MM.1S (cell line): ENCODE results near the gene WFDC12.

Experiments used
- DNase-seq: peaks from one replicate; pipeline ENCODE4 v3.0.0-alpha.2; 2015
- H2AFZ ChIP-seq: fragments of 300-600 bp; sonication (generic); 2 replicates; pipeline ENCODE4 v1.6.0; 2016; ENCODE audit warnings: antibody characterized with exemption, low read length
- H3F3A ChIP-seq: fragments of 300-600 bp; sonication (generic); 2 replicates; pipeline ENCODE4 v1.6.1; 2016; ENCODE audit warnings: mild to moderate bottlenecking, antibody characterized with exemption, low read length, moderate library complexity, mixed read lengths; ENCODE audit not compliant: insufficient read depth
- H3K27ac ChIP-seq: fragments of 300-600 bp; sonication (generic); 2 replicates; pipeline ENCODE4 v1.5.1; 2016; ENCODE audit warnings: mild to moderate bottlenecking, low read length
- H3K27me3 ChIP-seq: fragments of 300-600 bp; sonication (generic); replicated peaks from 2 replicates; pipeline ENCODE4 v1.6.0; 2016; ENCODE audit warnings: low read length; ENCODE audit not compliant: insufficient read depth
- H3K36me3 ChIP-seq: fragments of 300-600 bp; sonication (generic); replicated peaks from 2 replicates; pipeline ENCODE4 v1.6.1; 2016; ENCODE audit warnings: mild to moderate bottlenecking, low read length, mixed read lengths; ENCODE audit not compliant: insufficient read depth
- H3K4me1 ChIP-seq: fragments of 300-600 bp; sonication (generic); 2 replicates; pipeline ENCODE4 v1.6.1; 2016; ENCODE audit warnings: low read length, mixed read lengths
- H3K4me2 ChIP-seq: fragments of 300-600 bp; sonication (generic); 2 replicates; pipeline ENCODE4 v1.6.0; 2016; ENCODE audit warnings: low read depth, low read length
- H3K4me3 ChIP-seq: fragments of 300-600 bp; sonication (generic); 2 replicates; pipeline ENCODE4 v1.5.1; 2016; ENCODE audit warnings: low read length, mixed read lengths
- H3K79me2 ChIP-seq: fragments of 300-600 bp; sonication (generic); 2 replicates; pipeline ENCODE4 v1.6.1; 2016; ENCODE audit warnings: mixed run types, low read length, mixed read lengths
- H3K9ac ChIP-seq: fragments of 300-600 bp; sonication (generic); 2 replicates; pipeline ENCODE4 v1.6.1; 2016; ENCODE audit warnings: low read length, mixed read lengths
- H3K9me2 ChIP-seq: fragments of 300-600 bp; sonication (generic); replicated peaks from 2 replicates; pipeline ENCODE4 v1.6.1; 2016; ENCODE audit warnings: mild to moderate bottlenecking, low read length, mixed read lengths; ENCODE audit not compliant: insufficient read depth
- H3K9me3 ChIP-seq: fragments of 300-600 bp; sonication (generic); replicated peaks from 2 replicates; pipeline ENCODE4 v1.6.1; 2016; ENCODE audit warnings: mild to moderate bottlenecking, low read length, mixed read lengths; ENCODE audit not compliant: insufficient read depth
- H4K20me1 ChIP-seq: fragments of 300-600 bp; sonication (generic); 2 replicates; pipeline ENCODE4 v1.6.1; 2016; ENCODE audit warnings: mild to moderate bottlenecking, low read length, moderate library complexity, mixed read lengths; ENCODE audit not compliant: insufficient read depth
- CTCF ChIP-seq: fragments of 300-600 bp; sonication (generic); IDR thresholded peaks from 2 replicates; pipeline ENCODE4 v1.5.1; 2016; ENCODE audit warnings: antibody characterized with exemption, low read length, mixed read lengths
- EZH2 ChIP-seq: fragments of 300-600 bp; sonication (generic); optimal IDR thresholded peaks from 2 replicates; pipeline ENCODE3; 2017; ENCODE audit warnings: low read depth, mild to moderate bottlenecking, antibody characterized with exemption, low read length, mixed read lengths
- EZH2phosphoT487 ChIP-seq: fragments of 300-600 bp; sonication (generic); IDR thresholded peaks from 2 replicates; pipeline ENCODE4 v1.6.1; 2018; ENCODE audit warnings: antibody characterized with exemption, low read length

Gene WFDC12

GRCh38 chr20:45080867-45081624 is 43.2 kb downstream of the WFDC12 start:
- DNase-seq = no peak
- H3K4me2 ChIP-seq = no peak overlapping the region
- no peak overlapping the region for H3K27ac ChIP-seq
- H3K36me3 ChIP-seq = peaks cover 8% of the 10 kb centered on the region; the same call in 1 of the 2 replicates
- no peaks in the 10 kb centered on the region for H3K79me2 ChIP-seq
- peaks cover 5% of the 10 kb centered on the region; the same call in 1 of the 2 replicates for H4K20me1 ChIP-seq
- no peak overlapping the region for H2AFZ ChIP-seq
- no peak overlapping the region for H3K9ac ChIP-seq
- no peaks in the 10 kb centered on the region for H3F3A ChIP-seq
- H3K9me2 ChIP-seq = no peaks in the 10 kb centered on the region
- H3K4me3 ChIP-seq = no peak overlapping the region
- TF ChIP-seq EZH2 (no peak), CTCF (peak; percentile 43), EZH2phosphoT487 (no peak)
- no peaks in the 10 kb centered on the region for H3K27me3 ChIP-seq
- H3K9me3 ChIP-seq = no peaks in the 10 kb centered on the region
- H3K4me1 ChIP-seq = no peaks in the 10 kb centered on the region

- Histone ChIP-seq H3K9me2 (no peaks in the 10 kb centered on the region), H3K4me3 (no peak overlapping the region), H3K9me3 (no peaks in the 10 kb centered on the region), H3K27me3 (no peaks in the 10 kb centered on the region), H3F3A (no peaks in the 10 kb centered on the region), H3K79me2 (peaks cover 14% of the 10 kb centered on the region), H3K4me1 (no peaks in the 10 kb centered on the region), H2AFZ (no peak overlapping the region), H3K9ac (no peak overlapping the region), H4K20me1 (peaks cover 5% of the 10 kb centered on the region; the same call in 1 of the 2 replicates), H3K36me3 (peaks cover 18% of the 10 kb centered on the region; the same call in 1 of the 2 replicates), H3K4me2 (no peak overlapping the region), H3K27ac (no peak overlapping the region)
- no peak for DNase-seq
- TF ChIP-seq EZH2 = no peak
- no peak for TF ChIP-seq EZH2phosphoT487
- no peak for TF ChIP-seq CTCF
Observed at GRCh38 chr20:45077559-45077958, 46.7 kb downstream of the WFDC12 start.
